Left lobe of liver (tissue), 2 donors: ENCODE measurements around the gene AGAP2. TPM values are rescaled to one million over a fixed set of nuclear protein-coding genes. Genes with fewer than 3 reads are reported as not detected.
"Not testable (repeated sequence)": the region's sequence is repeated elsewhere in the genome, so short reads cannot be mapped to it uniquely, and the experiment has no call there.

Experiments
- ATAC-seq: fragments of 200-7000 bp; cut with Tn5 transposase; one replicate; pipeline ENCODE4 v1.9.1; 2020; ENCODE audit warnings: mild to moderate bottlenecking, moderate library complexity
- DNase-seq: peaks from one replicate; pipeline ENCODE4 v3.0.0-alpha.2; 2020; ENCODE audit warnings: low spot score
- total RNA-seq: library from RNA; stranded (reverse); gene quantifications from one replicate; pipeline ENCODE4 v1.2.1, GENCODE V29; 2021
- donor health status: DM: no; HTN: no; CAD: no; lungs with moderate emphysema.
- donor health status: DM: no; HTN: yes; CAD: no.

The AGAP2 gene
- total RNA-seq, 1 donor from 2014 or later, result 0.83 TPM

GRCh38 chr12:57724936-57725740 lies 13.4 kb downstream of the AGAP2 start:
- DNase-seq (no peak), ATAC-seq (no peak)

GRCh38 chr12:57724003-57724935 lies 14.3 kb downstream of the AGAP2 start:
- ATAC-seq, result no peak
- DNase-seq, result no peak

GRCh38 chr12:57723630-57723962 lies 14.9 kb downstream of the AGAP2 start:
- DNase-seq, result no peak
- ATAC-seq, result no peak

GRCh38 chr12:57722716-57723629 lies 15.6 kb downstream of the AGAP2 start:
- no peak for ATAC-seq
- no peak for DNase-seq

- not testable (repeated sequence) for ATAC-seq, DNase-seq
Observed at GRCh38 chr12:57721846-57722608, 16.5 kb downstream of the AGAP2 start.

GRCh38 chr12:57720606-57721595 lies 17.6 kb downstream of the AGAP2 start:
- ATAC-seq, result no peak
- DNase-seq, result no peak

- ATAC-seq (no peak), DNase-seq (no peak)
Observed at GRCh38 chr12:57719777-57720605, 18.6 kb downstream of the AGAP2 start.

GRCh38 chr12:57718641-57719528 lies 19.7 kb downstream of the AGAP2 start:
- no peak for DNase-seq
- ATAC-seq, result no peak

GRCh38 chr12:57717846-57718640 lies 20.5 kb downstream of the AGAP2 start:
- DNase-seq (no peak), ATAC-seq (no peak)

- DNase-seq, result no peak
- no peak for ATAC-seq
Observed at GRCh38 chr12:57717131-57717530, 21.4 kb downstream of the AGAP2 start.

- ATAC-seq, result no peak
- DNase-seq, result no peak
Observed at GRCh38 chr12:57716305-57716704, 22.2 kb downstream of the AGAP2 start.

GRCh38 chr12:57715786-57716185 lies 22.8 kb downstream of the AGAP2 start:
- ATAC-seq (no peak), DNase-seq (no peak)

GRCh38 chr12:57715036-57715748 lies 23.4 kb downstream of the AGAP2 start:
- DNase-seq, ATAC-seq: not testable (repeated sequence)

- DNase-seq (no peak), ATAC-seq (no peak)
Observed at GRCh38 chr12:57713209-57713608, 25.3 kb downstream of the AGAP2 start.

GRCh38 chr12:57712701-57713100 lies 25.8 kb downstream of the AGAP2 start:
- ATAC-seq (no peak), DNase-seq (no peak)

GRCh38 chr12:57708296-57708695 lies 30.2 kb downstream of the AGAP2 start:
- DNase-seq, result no peak

More at GRCh38 chr12:57708296-57708695, 30.2 kb downstream of the AGAP2 start:
- no peak for ATAC-seq
